H9 (cell line): Measurements from ENCODE around the gene CUBN. TPM values are rescaled to one million over a fixed set of nuclear protein-coding genes. Genes with fewer than 3 reads are reported as not detected.

Experiments
- DNase-seq: peaks from one replicate; pipeline ENCODE4 v3.0.0-alpha.2; 2017
- H2AFZ ChIP-seq: one replicate; pipeline ENCODE4 v1.6.1; 2013; ENCODE audit warnings: mild to moderate bottlenecking, low read length, control low read depth, moderate library complexity
- H2AK5ac ChIP-seq: 2 replicates; pipeline ENCODE4 v1.6.1; 2013; ENCODE audit warnings: low read length, control low read depth, mixed read lengths; ENCODE audit not compliant: insufficient read length
- H2BK120ac ChIP-seq: one replicate; pipeline ENCODE4 v1.6.1; 2013; ENCODE audit warnings: low read depth, mild to moderate bottlenecking, low read length, control low read depth, inconsistent platforms; ENCODE audit not compliant: poor library complexity, severe bottlenecking
- H2BK12ac ChIP-seq: 2 replicates; pipeline ENCODE4 v1.6.1; 2013; ENCODE audit warnings: low read length, control low read depth, mixed read lengths, low read depth; ENCODE audit not compliant: insufficient read length
- H2BK15ac ChIP-seq: 2 replicates; pipeline ENCODE4 v1.6.1; 2013; ENCODE audit warnings: low read depth, low read length, control low read depth
- H2BK20ac ChIP-seq: one replicate; pipeline ENCODE4 v1.6.1; 2013; ENCODE audit warnings: low read depth, mild to moderate bottlenecking, low read length, control low read depth, inconsistent platforms; ENCODE audit not compliant: poor library complexity, severe bottlenecking
- H2BK5ac ChIP-seq: 2 replicates; pipeline ENCODE4 v1.6.1; 2013; ENCODE audit warnings: low read length, control low read depth, mixed read lengths; ENCODE audit not compliant: insufficient read length
- H3K14ac ChIP-seq: 2 replicates; pipeline ENCODE4 v1.6.1; 2013; ENCODE audit warnings: low read length, control low read depth; ENCODE audit not compliant: insufficient read depth
- H3K18ac ChIP-seq: 2 replicates; pipeline ENCODE4 v1.6.1; 2013; ENCODE audit warnings: low read depth, mild to moderate bottlenecking, mixed read lengths, low read length, control low read depth; ENCODE audit not compliant: insufficient read length
- H3K23ac ChIP-seq: 2 replicates; pipeline ENCODE4 v1.6.1; 2013; ENCODE audit warnings: low read length, control low read depth, mixed read lengths, low read depth; ENCODE audit not compliant: insufficient read length
- H3K23me2 ChIP-seq: 2 replicates; pipeline ENCODE4 v1.6.1; 2013; ENCODE audit warnings: low read depth, mild to moderate bottlenecking, mixed read lengths, low read length, control low read depth; ENCODE audit not compliant: insufficient read length, poor library complexity, severe bottlenecking
- H3K27ac ChIP-seq: 2 replicates; pipeline ENCODE4 v1.5.1; 2013; ENCODE audit warnings: low read length, control low read depth, mixed read lengths, low read depth; ENCODE audit not compliant: insufficient read length
- H3K27me3 ChIP-seq: 2 replicates; pipeline ENCODE4 v1.6.1; 2013; ENCODE audit warnings: low read length, control low read depth, inconsistent platforms; ENCODE audit not compliant: insufficient read depth
- H3K4ac ChIP-seq: 2 replicates; pipeline ENCODE4 v1.6.1; 2013; ENCODE audit warnings: low read depth, mild to moderate bottlenecking, control low read depth, inconsistent platforms, low read length, moderate library complexity
- H3K4me1 ChIP-seq: 2 replicates; pipeline ENCODE4 v1.6.1; 2013; ENCODE audit warnings: low read length, control low read depth, inconsistent platforms; ENCODE audit not compliant: insufficient read depth
- H3K4me2 ChIP-seq: 2 replicates; pipeline ENCODE4 v1.6.1; 2013; ENCODE audit warnings: low read length, control low read depth, mixed read lengths; ENCODE audit not compliant: insufficient read length, insufficient read depth
- H3K56ac ChIP-seq: 2 replicates; pipeline ENCODE4 v1.6.1; 2013; ENCODE audit warnings: low read depth, mild to moderate bottlenecking, mixed read lengths, low read length, control low read depth; ENCODE audit not compliant: insufficient read length
- H3K79me1 ChIP-seq: 2 replicates; pipeline ENCODE4 v1.6.1; 2013; ENCODE audit warnings: low read depth, mild to moderate bottlenecking, moderate library complexity, low read length, control low read depth, inconsistent platforms; ENCODE audit not compliant: insufficient read depth, poor library complexity, severe bottlenecking
- H3K79me2 ChIP-seq: 2 replicates; pipeline ENCODE4 v1.6.1; 2013; ENCODE audit warnings: low read length, control low read depth, inconsistent platforms; ENCODE audit not compliant: insufficient read depth
- H3K9ac ChIP-seq: 2 replicates; pipeline ENCODE4 v1.6.1; 2013; ENCODE audit warnings: low read length, control low read depth, mixed read lengths; ENCODE audit not compliant: insufficient read length; ENCODE audit errors: extremely low read depth
- H3K9me3 ChIP-seq: one replicate; pipeline ENCODE4 v1.6.1; 2013; ENCODE audit warnings: low read depth, low read length, inconsistent platforms; ENCODE audit not compliant: control insufficient read depth
- H3T11ph ChIP-seq: one replicate; pipeline ENCODE4 v1.6.1; 2013; ENCODE audit warnings: mild to moderate bottlenecking, low read length, control low read depth, inconsistent platforms
- H4K20me1 ChIP-seq: one replicate; pipeline ENCODE4 v1.6.1; 2013; ENCODE audit not compliant: control insufficient read depth, insufficient read length, insufficient read depth
- H4K5ac ChIP-seq: 2 replicates; pipeline ENCODE4 v1.6.1; 2013; ENCODE audit warnings: low read depth, mild to moderate bottlenecking, mixed read lengths, low read length, control low read depth; ENCODE audit not compliant: insufficient read length
- H4K8ac ChIP-seq: replicated peaks from 2 replicates; pipeline ENCODE4 v1.6.1; 2013; ENCODE audit warnings: low read length, control low read depth, mixed read lengths, low read depth; ENCODE audit not compliant: insufficient read length
- H4K91ac ChIP-seq: 2 replicates; pipeline ENCODE4 v1.6.1; 2013; ENCODE audit warnings: low read depth, mild to moderate bottlenecking, moderate library complexity, mixed read lengths, low read length, control low read depth; ENCODE audit not compliant: insufficient read length
- H3K27ac Mint-ChIP-seq, 3 experiments: 2 replicates in 2 of 3; 3 replicates in 1 of 3; pipeline ENCODE4 v1.8.0; 2020 to 2021; ENCODE audit warnings: mixed read lengths in 3 of 3, mild to moderate bottlenecking in 1 of 3, moderate library complexity in 1 of 3
- H3K27me3 Mint-ChIP-seq: 2 replicates; pipeline ENCODE4 v1.8.0; 2021; ENCODE audit warnings: low read depth, mild to moderate bottlenecking, moderate library complexity, mixed read lengths
- H3K36me3 Mint-ChIP-seq, 3 experiments: 2 replicates in 2 of 3; 3 replicates in 1 of 3; pipeline ENCODE4 v1.8.0; 2020 to 2021; ENCODE audit warnings: low read depth in 3 of 3, mixed read lengths in 3 of 3; ENCODE audit not compliant: insufficient read depth in 1 of 3
- H3K4me1 Mint-ChIP-seq, 2 experiments: 2 replicates each; pipeline ENCODE4 v1.8.0; 2020; ENCODE audit warnings: mixed read lengths in 2 of 2
- H3K4me3 Mint-ChIP-seq, 2 experiments: 2 replicates in 1 of 2; 3 replicates in 1 of 2; pipeline ENCODE4 v1.8.0; 2020 to 2021; ENCODE audit warnings: mild to moderate bottlenecking in 2 of 2, mixed read lengths in 2 of 2, moderate library complexity in 1 of 2
- H3K9me3 Mint-ChIP-seq, 2 experiments: 2 replicates in 1 of 2; 3 replicates in 1 of 2; pipeline ENCODE4 v1.8.0; 2020; ENCODE audit warnings: mild to moderate bottlenecking in 2 of 2, mixed read lengths in 2 of 2, moderate library complexity in 1 of 2
- WGBS: extraction: QIAGEN DNeasy Blood & Tissue Kit; methylation state at CpG from one replicate; pipeline ENCODE4 v1.1.7; 2013; ENCODE audit warnings: missing lambda C conversion rate, low lambda C conversion rate, mixed read lengths; ENCODE audit not compliant: insufficient read length; ENCODE audit errors: extremely low coverage; 5-methylcytosine and 5-hydroxymethylcytosine counted together
- total RNA-seq: library from RNA; stranded (reverse); gene quantifications from 2 replicates; pipeline ENCODE4 v1.2.1, GENCODE V29; 2021
- TF ChIP-seq, protein P1 (sequence below): fragments of 200-600 bp; sonication (generic); conservative IDR thresholded peaks from 3 replicates; pipeline ENCODE4 v1.8.0; 2021; ENCODE audit warnings: antibody characterized with exemption, mild to moderate bottlenecking

The CUBN gene
- total RNA-seq, 1 experiment from 2014 or later: 0.26 TPM

- no peaks in the 10 kb centered on the region for H3K27me3 ChIP-seq
- H2BK120ac ChIP-seq: no peak overlapping the region
- H3K23me2 ChIP-seq: no peaks in the 10 kb centered on the region
- H2BK15ac ChIP-seq: no peak overlapping the region
- H3K27ac ChIP-seq: no peak overlapping the region
- no peak overlapping the region for H3K56ac ChIP-seq
- H3K9me3 ChIP-seq: no peaks in the 10 kb centered on the region
- H4K91ac ChIP-seq: no peak overlapping the region
- no peaks in the 10 kb centered on the region for H3K4me1 ChIP-seq
- H3T11ph ChIP-seq: no peak overlapping the region
- H3K27ac Mint-ChIP-seq: no peak overlapping the region
- H3K4me2 ChIP-seq: no peak overlapping the region
- H3K23ac ChIP-seq: no peak overlapping the region
- H3K9me3 Mint-ChIP-seq: no peaks in the 10 kb centered on the region
- H4K8ac ChIP-seq: no peak overlapping the region
- TF ChIP-seq, protein P1, sequence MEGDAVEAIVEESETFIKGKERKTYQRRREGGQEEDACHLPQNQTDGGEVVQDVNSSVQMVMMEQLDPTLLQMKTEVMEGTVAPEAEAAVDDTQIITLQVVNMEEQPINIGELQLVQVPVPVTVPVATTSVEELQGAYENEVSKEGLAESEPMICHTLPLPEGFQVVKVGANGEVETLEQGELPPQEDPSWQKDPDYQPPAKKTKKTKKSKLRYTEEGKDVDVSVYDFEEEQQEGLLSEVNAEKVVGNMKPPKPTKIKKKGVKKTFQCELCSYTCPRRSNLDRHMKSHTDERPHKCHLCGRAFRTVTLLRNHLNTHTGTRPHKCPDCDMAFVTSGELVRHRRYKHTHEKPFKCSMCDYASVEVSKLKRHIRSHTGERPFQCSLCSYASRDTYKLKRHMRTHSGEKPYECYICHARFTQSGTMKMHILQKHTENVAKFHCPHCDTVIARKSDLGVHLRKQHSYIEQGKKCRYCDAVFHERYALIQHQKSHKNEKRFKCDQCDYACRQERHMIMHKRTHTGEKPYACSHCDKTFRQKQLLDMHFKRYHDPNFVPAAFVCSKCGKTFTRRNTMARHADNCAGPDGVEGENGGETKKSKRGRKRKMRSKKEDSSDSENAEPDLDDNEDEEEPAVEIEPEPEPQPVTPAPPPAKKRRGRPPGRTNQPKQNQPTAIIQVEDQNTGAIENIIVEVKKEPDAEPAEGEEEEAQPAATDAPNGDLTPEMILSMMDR: no peak
- H2AK5ac ChIP-seq: no peak overlapping the region
- H3K4me3 Mint-ChIP-seq: no peak overlapping the region
- H4K20me1 ChIP-seq: no peaks in the 10 kb centered on the region
- H3K27me3 Mint-ChIP-seq: no peaks in the 10 kb centered on the region; the same call in 1 of the 2 replicates
- H3K4ac ChIP-seq: no peak overlapping the region
- WGBS: no CpG with 5 or more reads among the region's 1 CpG
- peaks cover 5 to 7% of the 10 kb centered on the region in 2 experiments for H3K4me1 Mint-ChIP-seq
- DNase-seq: no peak
- H2BK20ac ChIP-seq: no peak overlapping the region
- H3K36me3 Mint-ChIP-seq: no peaks in the 10 kb centered on the region
- H2BK12ac ChIP-seq: no peak overlapping the region
- H2AFZ ChIP-seq: no peak overlapping the region
- H2BK5ac ChIP-seq: no peak overlapping the region
- H3K14ac ChIP-seq: no peak overlapping the region
- no peak overlapping the region for H3K9ac ChIP-seq
- H3K79me2 ChIP-seq: no peaks in the 10 kb centered on the region; the same call in 1 of the 2 replicates
- H4K5ac ChIP-seq: no peak overlapping the region
- no peak overlapping the region for H3K18ac ChIP-seq
- H3K79me1 ChIP-seq: no peaks in the 10 kb centered on the region
These were observed 94.2 kb downstream of the CUBN start for GRCh38 chr10:17035446-17035845.
